Stimulated activated naive CD8-positive, alpha-beta T cell treated with anti-CD3 and anti-CD28 coated beads, Interleukin-15, amount 100 ng/mL, for 72 hours (primary cell): ENCODE data around the gene C19orf33.

Source experiments
- ATAC-seq: fragments of 150-1000 bp; cut with Tn5 transposase; 2 replicates; pipeline ENCODE4 v1.10.0; 2021; ENCODE audit warnings: mild to moderate bottlenecking, moderate library complexity
- DNase-seq, 2 donors: peaks; one replicate each; pipeline ENCODE4 v3.0.0; 2021 to 2022
- H3K27ac Mint-ChIP-seq, 2 donors: one replicate each; pipeline ENCODE4 v1.8.0; 2022; ENCODE audit warnings: mild to moderate bottlenecking in 2 of 2, mixed read lengths in 2 of 2, moderate library complexity in 2 of 2
- H3K27me3 Mint-ChIP-seq: one replicate; pipeline ENCODE4 v1.8.0; 2022; ENCODE audit warnings: mixed read lengths
- H3K4me1 Mint-ChIP-seq: one replicate; pipeline ENCODE4 v1.8.0; 2022; ENCODE audit warnings: mild to moderate bottlenecking, mixed read lengths
- H3K4me3 Mint-ChIP-seq, 2 donors: one replicate each; pipeline ENCODE4 v1.8.0; 2022; ENCODE audit warnings: mild to moderate bottlenecking in 2 of 2, mixed read lengths in 2 of 2, moderate library complexity in 1 of 2
- H3K9me3 Mint-ChIP-seq, 2 donors: one replicate each; pipeline ENCODE4 v1.8.0; 2022; ENCODE audit warnings: mixed read lengths in 2 of 2

C19orf33 gene

GRCh38 chr19:38316477-38317067 is 12.5 kb downstream of the C19orf33 start:
- Mint-ChIP-seq H3K9me3 (no peaks in the 10 kb centered on the region), H3K27ac (peak overlapping the region; percentile 94 to 98), H3K4me1 (peaks cover 72% of the 10 kb centered on the region), H3K27me3 (no peaks in the 10 kb centered on the region), H3K4me3 (peak overlapping the region; percentile 91 to 98)
- DNase-seq, result no peak
- ATAC-seq, result peak; percentile 1

- peak overlapping the region; percentile 81 to 98 for H3K27ac Mint-ChIP-seq
- no peaks in the 10 kb centered on the region for H3K27me3 Mint-ChIP-seq
- ATAC-seq, result no peak
- no peak for DNase-seq
- H3K4me1 Mint-ChIP-seq, result peaks cover 71% of the 10 kb centered on the region
- H3K4me3 Mint-ChIP-seq, result peak overlapping the region; percentile 91 to 98
- no peaks in the 10 kb centered on the region for H3K9me3 Mint-ChIP-seq
Observed at GRCh38 chr19:38317104-38317612, 13.1 kb downstream of the C19orf33 start.

- H3K4me1 Mint-ChIP-seq, result peaks cover 63% of the 10 kb centered on the region
- H3K4me3 Mint-ChIP-seq, result peak overlapping the region; percentile 87 to 93
- no peaks in the 10 kb centered on the region for H3K9me3 Mint-ChIP-seq
- no peaks in the 10 kb centered on the region for H3K27me3 Mint-ChIP-seq
- no peak for DNase-seq
- ATAC-seq, result no peak
- no peak overlapping the region for H3K27ac Mint-ChIP-seq
Observed at GRCh38 chr19:38318660-38319059, 14.6 kb downstream of the C19orf33 start.

GRCh38 chr19:38319421-38320258 is 15.6 kb downstream of the C19orf33 start, which contains the start of gene KCNK6:
Gene KCNK6 (plus strand): TSS chr19:38319845. CDS start chr19:38319951, 106 bp downstream.
- peak within 1 kb of the TSS; percentile 87 to 93 for H3K4me3 Mint-ChIP-seq
- H3K4me1 Mint-ChIP-seq, result peaks cover 58% of the 10 kb centered on the region
- DNase-seq, result peak; percentile 35 to 49
- H3K27ac Mint-ChIP-seq, result peak within 1 kb of the TSS; percentile 70 to 89
- H3K27me3 Mint-ChIP-seq, result no peaks in the 10 kb centered on the region
- ATAC-seq, result peak; percentile 26
- no peaks in the 10 kb centered on the region for H3K9me3 Mint-ChIP-seq

GRCh38 chr19:38320969-38321339 is 16.9 kb downstream of the C19orf33 start:
- no peaks in the 10 kb centered on the region for H3K27me3 Mint-ChIP-seq
- no peak for ATAC-seq
- peak overlapping the region; percentile 87 to 93 for H3K4me3 Mint-ChIP-seq
- no peak for DNase-seq
- peaks cover 50% of the 10 kb centered on the region for H3K4me1 Mint-ChIP-seq
- H3K27ac Mint-ChIP-seq, result peak overlapping the region in 1 of 2 donors; percentile 61
- no peaks in the 10 kb centered on the region for H3K9me3 Mint-ChIP-seq

GRCh38 chr19:38321646-38322196 is 17.7 kb downstream of the C19orf33 start:
- Mint-ChIP-seq H3K27ac (no peak overlapping the region), H3K4me3 (peak overlapping the region in 1 of 2 donors; percentile 93), H3K9me3 (no peaks in the 10 kb centered on the region), H3K4me1 (peaks cover 43% of the 10 kb centered on the region), H3K27me3 (no peaks in the 10 kb centered on the region)
- no peak for DNase-seq
- no peak for ATAC-seq

- H3K4me3 Mint-ChIP-seq, result no peak overlapping the region
- no peak for ATAC-seq
- H3K4me1 Mint-ChIP-seq, result peaks cover 32% of the 10 kb centered on the region
- no peak overlapping the region for H3K27ac Mint-ChIP-seq
- H3K27me3 Mint-ChIP-seq, result no peaks in the 10 kb centered on the region
- DNase-seq, result no peak
- no peaks in the 10 kb centered on the region for H3K9me3 Mint-ChIP-seq
Observed at GRCh38 chr19:38323291-38323690, 19.2 kb downstream of the C19orf33 start.

GRCh38 chr19:38324431-38324830 is 20.4 kb downstream of the C19orf33 start:
- Mint-ChIP-seq H3K27me3 (no peaks in the 10 kb centered on the region), H3K4me3 (no peak overlapping the region), H3K4me1 (peaks cover 21% of the 10 kb centered on the region), H3K9me3 (no peaks in the 10 kb centered on the region), H3K27ac (no peak overlapping the region)
- ATAC-seq (no peak), DNase-seq (no peak)

- Mint-ChIP-seq H3K27me3 (no peaks in the 10 kb centered on the region), H3K27ac (no peak overlapping the region), H3K9me3 (no peaks in the 10 kb centered on the region), H3K4me3 (no peak overlapping the region), H3K4me1 (peaks cover 4% of the 10 kb centered on the region)
- DNase-seq (no peak), ATAC-seq (no peak)
Observed at GRCh38 chr19:38326591-38326990, 22.5 kb downstream of the C19orf33 start.

- H3K4me1 Mint-ChIP-seq, result no peaks in the 10 kb centered on the region
- H3K27me3 Mint-ChIP-seq, result no peaks in the 10 kb centered on the region
- DNase-seq, result no peak
- H3K9me3 Mint-ChIP-seq, result no peaks in the 10 kb centered on the region
- no peak overlapping the region for H3K4me3 Mint-ChIP-seq
- H3K27ac Mint-ChIP-seq, result no peak overlapping the region
- ATAC-seq, result no peak
Observed at GRCh38 chr19:38329651-38330050, 25.6 kb downstream of the C19orf33 start.

- Mint-ChIP-seq H3K27me3 (no peaks in the 10 kb centered on the region), H3K4me3 (no peak overlapping the region), H3K9me3 (no peaks in the 10 kb centered on the region), H3K4me1 (no peaks in the 10 kb centered on the region), H3K27ac (no peak overlapping the region)
- DNase-seq (no peak), ATAC-seq (no peak)
Observed at GRCh38 chr19:38331728-38332127, 27.7 kb downstream of the C19orf33 start.

- H3K4me3 Mint-ChIP-seq, result no peak overlapping the region
- DNase-seq, result no peak
- no peak for ATAC-seq
- H3K4me1 Mint-ChIP-seq, result peaks cover 11% of the 10 kb centered on the region
- H3K27ac Mint-ChIP-seq, result peak overlapping the region in 1 of 2 donors; percentile 24
- H3K9me3 Mint-ChIP-seq, result no peaks in the 10 kb centered on the region
- H3K27me3 Mint-ChIP-seq, result no peaks in the 10 kb centered on the region
Observed at GRCh38 chr19:38333245-38333644, 29.2 kb downstream of the C19orf33 start.

- H3K4me1 Mint-ChIP-seq, result peaks cover 26% of the 10 kb centered on the region
- H3K27ac Mint-ChIP-seq, result peak overlapping the region; percentile 77 to 98
- H3K9me3 Mint-ChIP-seq, result no peaks in the 10 kb centered on the region
- ATAC-seq (peak; percentile 81), DNase-seq (peak; percentile 96 to 97)
- H3K27me3 Mint-ChIP-seq, result no peaks in the 10 kb centered on the region
- H3K4me3 Mint-ChIP-seq, result peak overlapping the region; percentile 94 to 99
Observed at GRCh38 chr19:38335949-38336637, 32.0 kb downstream of the C19orf33 start.

- Mint-ChIP-seq H3K27me3 (no peaks in the 10 kb centered on the region), H3K4me1 (peaks cover 28% of the 10 kb centered on the region), H3K9me3 (no peaks in the 10 kb centered on the region), H3K27ac (peak overlapping the region; percentile 77 to 98), H3K4me3 (peak overlapping the region; percentile 94 to 99)
- ATAC-seq, result peak; percentile 72
- peak; percentile 97 for DNase-seq
Observed at GRCh38 chr19:38336638-38337359, 32.7 kb downstream of the C19orf33 start.

GRCh38 chr19:38337360-38337653 is 33.3 kb downstream of the C19orf33 start:
- ATAC-seq, result no peak
- no peak for DNase-seq
- Mint-ChIP-seq H3K4me1 (peaks cover 28% of the 10 kb centered on the region), H3K9me3 (no peaks in the 10 kb centered on the region), H3K27ac (peak overlapping the region; percentile 77 to 98), H3K4me3 (peak overlapping the region; percentile 94 to 99), H3K27me3 (no peaks in the 10 kb centered on the region)
